Measurements from ENCODE around the gene ADM5. TPM values are rescaled to one million over a fixed set of nuclear protein-coding genes. Genes with fewer than 3 reads are reported as not detected.

ADM5 gene
- total RNA-seq, 4 donors from 2014 or later, result 0.38 to 2.7 (median 0.45) TPM; not detected in 1

GRCh38 chr19:49658566-49659442, 30.6 kb upstream of the ADM5 start:
- H3K4me1 ChIP-seq, result peaks cover under 1 to 6% of the 10 kb centered on the region in 2 donors
- no peak for TF ChIP-seq CTCF (IDR thresholded peaks at IDR 0.05)
- TF ChIP-seq POLR2A (IDR thresholded peaks at IDR 0.05), result no peak
- H3K27me3 ChIP-seq, result no peaks in the 10 kb centered on the region
- intact Hi-C loops (cut with DNase I), result no loop called here
- no peak for DNase-seq
- no peak overlapping the region for H3K4me3 ChIP-seq (replicated peaks in 1 of 3)
- no peaks in the 10 kb centered on the region for H3K9me3 ChIP-seq
- H3K36me3 ChIP-seq, result peaks cover 72 to 82% of the 10 kb centered on the region in 2 donors
- 95 to 98% methylated on average over 4 to 6 of the region's 12 CpGs for WGBS, 2 donors
- H3K27ac ChIP-seq, result no peak overlapping the region

GRCh38 chr19:49660338-49660961, 28.9 kb upstream of the ADM5 start:
- peaks cover 59 to 65% of the 10 kb centered on the region in 2 donors for H3K36me3 ChIP-seq
- H3K4me1 ChIP-seq, result peaks cover 5 to 10% of the 10 kb centered on the region in 2 donors
- H3K27ac ChIP-seq, result no peak overlapping the region
- H3K9me3 ChIP-seq, result no peaks in the 10 kb centered on the region
- H3K27me3 ChIP-seq, result no peaks in the 10 kb centered on the region
- 92 to 94% methylated on average over 14 to 15 of the region's 15 CpGs for WGBS, 2 donors
- no peak overlapping the region for H3K4me3 ChIP-seq (replicated peaks in 1 of 3)
- no peak for TF ChIP-seq CTCF (IDR thresholded peaks at IDR 0.05)
- TF ChIP-seq POLR2A (IDR thresholded peaks at IDR 0.05), result no peak
- intact Hi-C loops (cut with DNase I), result no loop called here
- no peak for DNase-seq

- H3K27ac ChIP-seq, result no peak overlapping the region
- peaks cover 44 to 50% of the 10 kb centered on the region in 2 donors for H3K36me3 ChIP-seq
- H3K4me1 ChIP-seq, result peaks cover 13 to 17% of the 10 kb centered on the region in 2 donors
- intact Hi-C loops (cut with DNase I), result no loop called here
- DNase-seq, result no peak
- no peak overlapping the region for H3K4me3 ChIP-seq (replicated peaks in 1 of 3)
- H3K9me3 ChIP-seq, result no peaks in the 10 kb centered on the region
- 92 to 98% methylated on average over 8 to 10 of the region's 16 CpGs for WGBS, 2 donors
- TF ChIP-seq CTCF (IDR thresholded peaks at IDR 0.05) (no peak), POLR2A (IDR thresholded peaks at IDR 0.05) (no peak)
- H3K27me3 ChIP-seq, result no peaks in the 10 kb centered on the region
Observed at GRCh38 chr19:49662011-49662410, 27.4 kb upstream of the ADM5 start.

GRCh38 chr19:49663224-49663623, 26.2 kb upstream of the ADM5 start:
- H3K27ac ChIP-seq, result no peak overlapping the region
- no peak for DNase-seq

GRCh38 chr19:49664171-49665035, 25.0 kb upstream of the ADM5 start:
- H3K4me3 ChIP-seq (replicated peaks in 1 of 3), result peak overlapping the region; percentile 47 to 88 (median 72)
- peaks cover 13 to 17% of the 10 kb centered on the region in 2 donors for H3K4me1 ChIP-seq
- TF ChIP-seq POLR2A (IDR thresholded peaks at IDR 0.05) (peak in 1 of 2 donors; percentile 75), CTCF (IDR thresholded peaks at IDR 0.05) (peak in 4 of 6 experiments; percentile 28 to 42 (median 38))
- H3K36me3 ChIP-seq, result peaks cover 23 to 26% of the 10 kb centered on the region in 2 donors
- no peaks in the 10 kb centered on the region for H3K27me3 ChIP-seq
- peak overlapping the region; percentile 76 to 81 (median 79) for H3K27ac ChIP-seq
- peak; percentile 90 to 91 for DNase-seq
- H3K9me3 ChIP-seq, result no peaks in the 10 kb centered on the region
- WGBS, 2 donors, result 1 to 2% methylated on average over 33 to 48 of the region's 53 CpGs
- intact Hi-C loops (cut with DNase I), result no loop called here

More at GRCh38 chr19:49663224-49663623, 26.2 kb upstream of the ADM5 start:
- peaks cover 34 to 38% of the 10 kb centered on the region in 2 donors for H3K36me3 ChIP-seq
- H3K4me3 ChIP-seq (replicated peaks in 1 of 3), result no peak overlapping the region
- intact Hi-C loops (cut with DNase I), result no loop called here
- no peak for TF ChIP-seq POLR2A (IDR thresholded peaks at IDR 0.05)
- H3K27me3 ChIP-seq, result no peaks in the 10 kb centered on the region
- no peaks in the 10 kb centered on the region for H3K9me3 ChIP-seq
- 90% methylated on average over 12 of the region's 12 CpGs for WGBS, 2 donors
- peaks cover 13 to 17% of the 10 kb centered on the region in 2 donors for H3K4me1 ChIP-seq

Data from thyroid gland (tissue), 4 donors.